H4 (cell line): ENCODE data around the gene MIPEP. TPM values are rescaled to one million over a fixed set of nuclear protein-coding genes. Genes with fewer than 3 reads are reported as not detected.
"Not testable (repeated sequence)": the region's sequence is repeated elsewhere in the genome, so short reads cannot be mapped to it uniquely, and the experiment has no call there.

Experiments used
- DNase-seq: peaks from one replicate; pipeline ENCODE4 v3.0.0-alpha.2; 2015; ENCODE audit warnings: low spot score
- total RNA-seq: library from RNA; depleted of rRNA; stranded (reverse); fragments of >200 nt; shearing (Covaris generic); gene quantifications from 2 replicates; pipeline ENCODE4 v1.2.3, GENCODE V29; 2014

MIPEP gene
- total RNA-seq, 1 experiment from 2014 or later, result 11.2 TPM

- no peak for DNase-seq
Observed at GRCh38 chr13:23889615-23890607, 711 bp upstream of the MIPEP start.

- DNase-seq, result not testable (repeated sequence)
Observed at GRCh38 chr13:23884361-23884760, 4.8 kb downstream of the MIPEP start.

- no peak for DNase-seq
Observed at GRCh38 chr13:23883255-23883654, 5.9 kb downstream of the MIPEP start.

- not testable (repeated sequence) for DNase-seq
Observed at GRCh38 chr13:23881402-23881800, 7.8 kb downstream of the MIPEP start.

GRCh38 chr13:23880493-23881401, 8.5 kb downstream of the MIPEP start:
- DNase-seq, result not testable (repeated sequence)

GRCh38 chr13:23877286-23877685, 11.9 kb downstream of the MIPEP start:
- no peak for DNase-seq

- no peak for DNase-seq
Observed at GRCh38 chr13:23876265-23876664, 12.9 kb downstream of the MIPEP start.

GRCh38 chr13:23871616-23872220, 17.5 kb downstream of the MIPEP start:
- DNase-seq, result peak; percentile 12

- no peak for DNase-seq
Observed at GRCh38 chr13:23870356-23871140, 18.7 kb downstream of the MIPEP start.

- DNase-seq, result no peak
Observed at GRCh38 chr13:23868521-23868920, 20.7 kb downstream of the MIPEP start.

GRCh38 chr13:23867027-23867491, 22.1 kb downstream of the MIPEP start:
- no peak for DNase-seq

GRCh38 chr13:23866420-23867026, 22.7 kb downstream of the MIPEP start:
- no peak for DNase-seq

- no peak for DNase-seq
Observed at GRCh38 chr13:23865906-23866305, 23.3 kb downstream of the MIPEP start.

- peak; percentile 14 for DNase-seq
Observed at GRCh38 chr13:23865026-23865425, 24.2 kb downstream of the MIPEP start.

GRCh38 chr13:23861310-23861709, 27.9 kb downstream of the MIPEP start:
- DNase-seq, result no peak

GRCh38 chr13:23859904-23860303, 29.3 kb downstream of the MIPEP start:
- DNase-seq, result no peak

GRCh38 chr13:23859455-23859854, 29.7 kb downstream of the MIPEP start:
- no peak for DNase-seq

- no peak for DNase-seq
Observed at GRCh38 chr13:23858546-23858945, 30.7 kb downstream of the MIPEP start.

GRCh38 chr13:23856008-23856750, 33.0 kb downstream of the MIPEP start:
- DNase-seq, result no peak

- no peak for DNase-seq
Observed at GRCh38 chr13:23855360-23855759, 33.8 kb downstream of the MIPEP start.
